ENCODE measurements around the gene HACD3.
A peak's percentile ranks its signal among the peaks of the same experiment; 100 is the strongest.

HACD3 gene

GRCh38 chr15:65587094-65587493, 56.8 kb downstream of the HACD3 start:
- no peak for TF ChIP-seq CTCF (IDR thresholded peaks at IDR 0.05; ENCODE audit: insufficient read depth, low read depth, low read length, missing control alignments)
- no peak for DNase-seq (ENCODE audit: low read depth)
- H3K4me3 ChIP-seq (ENCODE audit: low read length) = no peak overlapping the region

- TF ChIP-seq CTCF (IDR thresholded peaks at IDR 0.05; ENCODE audit: insufficient read depth, low read depth, low read length, missing control alignments) = peak; percentile 24
- H3K4me3 ChIP-seq (ENCODE audit: low read length) = no peak overlapping the region
- DNase-seq (ENCODE audit: low read depth) = peak; percentile 15
Measured at GRCh38 chr15:65595960-65596359, 65.7 kb downstream of the HACD3 start.

GRCh38 chr15:65598468-65598867, 68.2 kb downstream of the HACD3 start:
- no peak for TF ChIP-seq CTCF (IDR thresholded peaks at IDR 0.05; ENCODE audit: insufficient read depth, low read depth, low read length, missing control alignments)
- DNase-seq (ENCODE audit: low read depth) = no peak

GRCh38 chr15:65599677-65600076, 69.4 kb downstream of the HACD3 start:
- no peak for TF ChIP-seq CTCF (IDR thresholded peaks at IDR 0.05; ENCODE audit: insufficient read depth, low read depth, low read length, missing control alignments)
- no peak for DNase-seq (ENCODE audit: low read depth)
- no peak overlapping the region for H3K4me3 ChIP-seq (ENCODE audit: low read length)

More at GRCh38 chr15:65598468-65598867, 68.2 kb downstream of the HACD3 start:
- H3K4me3 ChIP-seq (ENCODE audit: low read length) = no peak overlapping the region

GRCh38 chr15:65603134-65603533, 72.9 kb downstream of the HACD3 start:
- peak; percentile 5 for DNase-seq (ENCODE audit: low read depth)
- no peak overlapping the region for H3K4me3 ChIP-seq (ENCODE audit: low read length)
- no peak for TF ChIP-seq CTCF (IDR thresholded peaks at IDR 0.05; ENCODE audit: insufficient read depth, low read depth, low read length, missing control alignments)

GRCh38 chr15:65603559-65603958, 73.3 kb downstream of the HACD3 start:
- DNase-seq (ENCODE audit: low read depth) = no peak
- no peak overlapping the region for H3K4me3 ChIP-seq (ENCODE audit: low read length)
- TF ChIP-seq CTCF (IDR thresholded peaks at IDR 0.05; ENCODE audit: insufficient read depth, low read depth, low read length, missing control alignments) = no peak

- H3K4me3 ChIP-seq (ENCODE audit: low read length) = peak within 1 kb of the TSS; percentile 70
- TF ChIP-seq CTCF (IDR thresholded peaks at IDR 0.05; ENCODE audit: insufficient read depth, low read depth, low read length, missing control alignments) = peak; percentile 60
- DNase-seq (ENCODE audit: low read depth) = peak; percentile 98
Measured at GRCh38 chr15:65610871-65611718, 80.8 kb downstream of the HACD3 start, which contains the start of gene INTS14. INTS14 (minus strand) TSS chr15:65611131; CDS start chr15:65607380, 3,751 bp downstream.

Data from epithelial cell of esophagus (primary cell).